HepG2 (cell line): ENCODE results near the gene C1QTNF1.

ENCODE experiments used
- ARHGAP35 ChIP-seq: sonication (generic); formaldehyde crosslinking; IDR thresholded peaks from 2 replicates; pipeline ENCODE4 v1.9.0; 2022; ENCODE audit warnings: mild to moderate bottlenecking, inconsistent platforms, moderate library complexity, missing genetic modification reagents, borderline replicate concordance
- ATF3 ChIP-seq: sonication (generic); formaldehyde crosslinking; IDR thresholded peaks from 2 replicates; pipeline ENCODE4 v1.4.0; 2020; ENCODE audit warnings: missing genetic modification reagents
- ATRX ChIP-seq: sonication (generic); formaldehyde crosslinking; IDR thresholded peaks from 2 replicates; pipeline ENCODE4 v1.4.0; 2020; ENCODE audit warnings: missing genetic modification reagents, borderline replicate concordance
- CTCF ChIP-seq: sonication (generic); formaldehyde crosslinking; IDR thresholded peaks from 2 replicates; pipeline ENCODE4 v1.5.0; 2020; ENCODE audit warnings: mild to moderate bottlenecking, missing genetic modification reagents, moderate library complexity
- ELF1 ChIP-seq: sonication (generic); formaldehyde crosslinking; IDR thresholded peaks from 2 replicates; pipeline ENCODE4 v1.4.0; 2020; ENCODE audit warnings: missing genetic modification reagents
- HDAC2 ChIP-seq: sonication (generic); formaldehyde crosslinking; IDR thresholded peaks from 2 replicates; pipeline ENCODE4 v1.4.0; 2020; ENCODE audit warnings: missing genetic modification reagents
- MAFF ChIP-seq: IDR thresholded peaks from 2 replicates; pipeline ENCODE4 v1.6.1; 2011; ENCODE audit warnings: low read depth, low read length, improper control_type of control experiment
- MXI1 ChIP-seq: IDR thresholded peaks from 3 replicates; pipeline ENCODE4 v1.6.1; 2012; ENCODE audit warnings: low read depth, low read length, inconsistent platforms, borderline replicate concordance
- ZBTB43 ChIP-seq: sonication (generic); formaldehyde crosslinking; conservative IDR thresholded peaks from 2 replicates; pipeline ENCODE4 v1.4.0; 2020; ENCODE audit warnings: missing genetic modification reagents
- ZNF563 ChIP-seq: sonication (generic); formaldehyde crosslinking; IDR thresholded peaks from 2 replicates; pipeline ENCODE4 v1.8.0; 2022; ENCODE audit warnings: mild to moderate bottlenecking, moderate library complexity, missing genetic modification reagents
- ZNF577 ChIP-seq: sonication (generic); formaldehyde crosslinking; IDR thresholded peaks from 2 replicates; pipeline ENCODE4 v1.4.0; 2020; ENCODE audit warnings: mild to moderate bottlenecking, low read depth, missing genetic modification reagents, borderline replicate concordance
- ZSCAN30 ChIP-seq: sonication (generic); formaldehyde crosslinking; IDR thresholded peaks from 2 replicates; pipeline ENCODE4 v1.5.0; 2020; ENCODE audit warnings: mild to moderate bottlenecking, missing genetic modification reagents
- TF ChIP-seq, protein P1 (sequence below): IDR thresholded peaks from 2 replicates; pipeline ENCODE4 v1.6.1; 2012; ENCODE audit warnings: inconsistent platforms

DNA sequence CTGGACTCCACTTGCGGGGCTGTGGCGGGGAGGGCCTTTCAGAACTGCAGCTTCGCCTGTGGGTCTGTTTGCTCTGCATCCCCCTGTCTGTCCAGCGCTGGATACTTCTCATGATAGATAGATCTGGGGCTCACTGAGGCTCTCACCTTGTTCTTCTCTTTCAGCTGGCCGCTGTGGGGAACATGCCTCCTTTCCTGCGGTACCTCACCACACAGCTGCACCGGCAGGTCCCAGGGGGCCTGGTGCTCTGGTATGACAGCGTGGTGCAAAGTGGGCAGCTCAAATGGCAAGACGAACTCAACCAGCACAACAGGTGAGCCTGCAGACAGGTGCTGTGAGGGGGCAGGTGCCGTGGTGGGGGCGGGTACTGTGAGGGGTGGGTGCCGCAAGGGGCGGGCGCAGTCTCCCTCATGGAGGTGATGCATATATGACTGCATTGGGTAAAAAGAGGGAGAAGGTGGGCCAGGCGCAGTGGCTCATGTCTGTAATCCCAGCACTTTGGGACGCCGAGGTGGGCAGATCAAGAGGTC is 56.9 kb downstream of the C1QTNF1 start:
- TF ChIP-seq MAFF (no peak), ATRX (CRISPR knock-in tag) (no peak), ZSCAN30 (no peak), ATF3 (CRISPR knock-in tag) (no peak), MXI1 (no peak), ZNF563 (CRISPR knock-in tag) (no peak), ARHGAP35 (CRISPR knock-in tag) (no peak), CTCF (CRISPR knock-in tag) (no peak), ZNF577 (CRISPR knock-in tag) (no peak), ZBTB43 (CRISPR knock-in tag) (no peak), ELF1 (CRISPR knock-in tag) (no peak), HDAC2 (CRISPR knock-in tag) (no peak)
- TF ChIP-seq, protein P1, sequence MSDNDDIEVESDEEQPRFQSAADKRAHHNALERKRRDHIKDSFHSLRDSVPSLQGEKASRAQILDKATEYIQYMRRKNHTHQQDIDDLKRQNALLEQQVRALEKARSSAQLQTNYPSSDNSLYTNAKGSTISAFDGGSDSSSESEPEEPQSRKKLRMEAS, result no peak
